Sigmoid colon (tissue), 4 donors: ENCODE data around the gene PRLR.

Experiments
- CTCF ChIP-seq, 4 experiments: fragments of 450-650 bp in 3 of 4; fragments of 200-600 bp in 1 of 4; IDR thresholded peaks; one replicate each; pipeline ENCODE4 v1.5.1; 2016 to 2019; ENCODE audit warnings: antibody characterized with exemption in 4 of 4, mild to moderate bottlenecking in 3 of 4, moderate library complexity in 2 of 4
- EP300 ChIP-seq, 4 donors: sonication (generic); formaldehyde crosslinking; IDR thresholded peaks; one replicate each; pipeline ENCODE4 v1.6.1; 2017; ENCODE audit warnings: antibody characterized with exemption in 4 of 4
- POLR2AphosphoS5 ChIP-seq, 4 donors: sonication (generic); formaldehyde crosslinking; IDR thresholded peaks; one replicate each; pipeline ENCODE4 v1.6.1; 2017; ENCODE audit warnings: antibody characterized with exemption in 4 of 4

GRCh38 chr5:35092703-35093102, 137.6 kb downstream of the PRLR start:
- no peak for TF ChIP-seq CTCF (IDR thresholded peaks at IDR 0.05)
- no peak for TF ChIP-seq EP300 (IDR thresholded peaks at IDR 0.05)
- TF ChIP-seq POLR2AphosphoS5 (IDR thresholded peaks at IDR 0.05) = no peak
